K562 treated with DMSO at 1 percent for 48 hours (cell line): ENCODE results near the gene PBOV1. TPM values are rescaled to one million over a fixed set of nuclear protein-coding genes. Genes with fewer than 3 reads are reported as not detected.

Source experiments
- total RNA-seq: library from RNA; unstranded; fragments of 300-600 nt; gene quantifications from 2 replicates; pipeline ENCODE4 v1.2.3, GENCODE V29; 2022; ENCODE audit warnings: low replicate concordance; ENCODE audit errors: extremely low read depth

PBOV1 gene
- not detected in 2 replicates for total RNA-seq

GRCh38 chr6:138218449-138218848 is at the start of gene PBOV1:
TSS of gene PBOV1 (minus strand) at chr6:138218491. CDS start at chr6:138218395, 96 bp downstream.

Other genes starting within 250 kb of the PBOV1 start
- gene PERP, start 111.1 kb downstream of the PBOV1 start, total RNA-seq, result not detected in 2 replicates
- not detected in 2 replicates for gene ARFGEF3, start 56.6 kb downstream of the PBOV1 start, total RNA-seq
- gene SMIM28, start 159.4 kb upstream of the PBOV1 start, total RNA-seq, result not detected in 2 replicates
- not detected in 2 replicates for gene HEBP2, start 185.7 kb upstream of the PBOV1 start, total RNA-seq